GM23338 (cell line): ENCODE results near the gene ZDHHC18. TPM values are rescaled to one million over a fixed set of nuclear protein-coding genes. Genes with fewer than 3 reads are reported as not detected.

Experiments used
- EZH2 ChIP-seq: fragments of 200-600 bp; sonication (generic); IDR thresholded peaks from one replicate; pipeline ENCODE4 v1.8.0; 2017; ENCODE audit warnings: antibody characterized with exemption, mild to moderate bottlenecking, low read depth; ENCODE audit not compliant: unreplicated experiment
- EZH2phosphoT487 ChIP-seq: fragments of 200-600 bp; sonication (generic); IDR thresholded peaks from one replicate; pipeline ENCODE4 v1.8.1; 2018; ENCODE audit warnings: antibody characterized with exemption; ENCODE audit not compliant: unreplicated experiment
- JUNB ChIP-seq: IDR thresholded peaks from one replicate; pipeline ENCODE4 v1.6.1; 2016; ENCODE audit warnings: antibody characterized with exemption; ENCODE audit not compliant: unreplicated experiment
- STAT1 ChIP-seq: IDR thresholded peaks from one replicate; pipeline ENCODE4 v1.6.1; 2016; ENCODE audit warnings: antibody characterized with exemption; ENCODE audit not compliant: unreplicated experiment
- ZNF114 ChIP-seq: fragments of 250-450 bp; sonication (Bioruptor Pico); IDR thresholded peaks from 2 replicates; pipeline ENCODE4 v1.5.0; 2020; ENCODE audit warnings: mild to moderate bottlenecking, moderate library complexity
- polyA plus RNA-seq: library from polyadenylated mRNA; unstranded; fragments of >200 nt; fragmentation: Nextera tagmentation; extraction: Ambion mirVana; gene quantifications from 2 replicates; pipeline ENCODE4 v1.2.1, GENCODE V29; 2016
- total RNA-seq: library from RNA; depleted of rRNA; stranded (reverse); fragments of >200 nt; shearing (Covaris generic); gene quantifications from 2 replicates; pipeline ENCODE4 v1.2.3, GENCODE V29; 2014
- TF ChIP-seq, protein P1 (sequence below): fragments of 250-450 bp; sonication (Bioruptor Pico); IDR thresholded peaks from 2 replicates; pipeline ENCODE4 v1.5.0; 2020; ENCODE audit warnings: mild to moderate bottlenecking, moderate library complexity
- TF ChIP-seq, protein P2 (sequence below): IDR thresholded peaks from 2 replicates; pipeline ENCODE4 v1.6.1; 2016; ENCODE audit warnings: antibody characterized with exemption
- TF ChIP-seq, protein P3 (sequence below): IDR thresholded peaks from one replicate; pipeline ENCODE4 v1.6.1; 2018; ENCODE audit warnings: antibody characterized with exemption; ENCODE audit not compliant: unreplicated experiment

The ZDHHC18 gene
- total and polyA plus RNA-seq, 2 experiments from 2014 or later: 6.3 to 26.8 TPM

- TF ChIP-seq, protein P1, sequence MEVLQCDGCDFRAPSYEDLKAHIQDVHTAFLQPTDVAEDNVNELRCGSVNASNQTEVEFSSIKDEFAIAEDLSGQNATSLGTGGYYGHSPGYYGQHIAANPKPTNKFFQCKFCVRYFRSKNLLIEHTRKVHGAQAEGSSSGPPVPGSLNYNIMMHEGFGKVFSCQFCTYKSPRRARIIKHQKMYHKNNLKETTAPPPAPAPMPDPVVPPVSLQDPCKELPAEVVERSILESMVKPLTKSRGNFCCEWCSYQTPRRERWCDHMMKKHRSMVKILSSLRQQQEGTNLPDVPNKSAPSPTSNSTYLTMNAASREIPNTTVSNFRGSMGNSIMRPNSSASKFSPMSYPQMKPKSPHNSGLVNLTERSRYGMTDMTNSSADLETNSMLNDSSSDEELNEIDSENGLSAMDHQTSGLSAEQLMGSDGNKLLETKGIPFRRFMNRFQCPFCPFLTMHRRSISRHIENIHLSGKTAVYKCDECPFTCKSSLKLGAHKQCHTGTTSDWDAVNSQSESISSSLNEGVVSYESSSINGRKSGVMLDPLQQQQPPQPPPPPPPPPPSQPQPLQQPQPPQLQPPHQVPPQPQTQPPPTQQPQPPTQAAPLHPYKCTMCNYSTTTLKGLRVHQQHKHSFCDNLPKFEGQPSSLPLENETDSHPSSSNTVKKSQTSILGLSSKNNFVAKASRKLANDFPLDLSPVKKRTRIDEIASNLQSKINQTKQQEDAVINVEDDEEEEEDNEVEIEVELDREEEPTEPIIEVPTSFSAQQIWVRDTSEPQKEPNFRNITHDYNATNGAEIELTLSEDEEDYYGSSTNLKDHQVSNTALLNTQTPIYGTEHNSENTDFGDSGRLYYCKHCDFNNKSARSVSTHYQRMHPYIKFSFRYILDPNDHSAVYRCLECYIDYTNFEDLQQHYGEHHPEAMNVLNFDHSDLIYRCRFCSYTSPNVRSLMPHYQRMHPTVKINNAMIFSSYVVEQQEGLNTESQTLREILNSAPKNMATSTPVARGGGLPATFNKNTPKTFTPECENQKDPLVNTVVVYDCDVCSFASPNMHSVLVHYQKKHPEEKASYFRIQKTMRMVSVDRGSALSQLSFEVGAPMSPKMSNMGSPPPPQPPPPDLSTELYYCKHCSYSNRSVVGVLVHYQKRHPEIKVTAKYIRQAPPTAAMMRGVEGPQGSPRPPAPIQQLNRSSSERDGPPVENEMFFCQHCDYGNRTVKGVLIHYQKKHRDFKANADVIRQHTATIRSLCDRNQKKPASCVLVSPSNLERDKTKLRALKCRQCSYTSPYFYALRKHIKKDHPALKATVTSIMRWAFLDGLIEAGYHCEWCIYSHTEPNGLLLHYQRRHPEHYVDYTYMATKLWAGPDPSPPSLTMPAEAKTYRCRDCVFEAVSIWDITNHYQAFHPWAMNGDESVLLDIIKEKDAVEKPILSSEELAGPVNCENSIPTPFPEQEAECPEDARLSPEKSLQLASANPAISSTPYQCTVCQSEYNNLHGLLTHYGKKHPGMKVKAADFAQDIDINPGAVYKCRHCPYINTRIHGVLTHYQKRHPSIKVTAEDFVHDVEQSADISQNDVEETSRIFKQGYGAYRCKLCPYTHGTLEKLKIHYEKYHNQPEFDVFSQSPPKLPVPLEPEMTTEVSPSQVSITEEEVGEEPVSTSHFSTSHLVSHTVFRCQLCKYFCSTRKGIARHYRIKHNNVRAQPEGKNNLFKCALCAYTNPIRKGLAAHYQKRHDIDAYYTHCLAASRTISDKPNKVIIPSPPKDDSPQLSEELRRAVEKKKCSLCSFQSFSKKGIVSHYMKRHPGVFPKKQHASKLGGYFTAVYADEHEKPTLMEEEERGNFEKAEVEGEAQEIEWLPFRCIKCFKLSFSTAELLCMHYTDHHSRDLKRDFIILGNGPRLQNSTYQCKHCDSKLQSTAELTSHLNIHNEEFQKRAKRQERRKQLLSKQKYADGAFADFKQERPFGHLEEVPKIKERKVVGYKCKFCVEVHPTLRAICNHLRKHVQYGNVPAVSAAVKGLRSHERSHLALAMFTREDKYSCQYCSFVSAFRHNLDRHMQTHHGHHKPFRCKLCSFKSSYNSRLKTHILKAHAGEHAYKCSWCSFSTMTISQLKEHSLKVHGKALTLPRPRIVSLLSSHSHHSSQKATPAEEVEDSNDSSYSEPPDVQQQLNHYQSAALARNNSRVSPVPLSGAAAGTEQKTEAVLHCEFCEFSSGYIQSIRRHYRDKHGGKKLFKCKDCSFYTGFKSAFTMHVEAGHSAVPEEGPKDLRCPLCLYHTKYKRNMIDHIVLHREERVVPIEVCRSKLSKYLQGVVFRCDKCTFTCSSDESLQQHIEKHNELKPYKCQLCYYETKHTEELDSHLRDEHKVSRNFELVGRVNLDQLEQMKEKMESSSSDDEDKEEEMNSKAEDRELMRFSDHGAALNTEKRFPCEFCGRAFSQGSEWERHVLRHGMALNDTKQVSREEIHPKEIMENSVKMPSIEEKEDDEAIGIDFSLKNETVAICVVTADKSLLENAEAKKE: no peak
- TF ChIP-seq STAT1: no peak
- no peak for TF ChIP-seq JUNB
- no peak for TF ChIP-seq ZNF114 (CRISPR knock-in tag)
- TF ChIP-seq, protein P2, sequence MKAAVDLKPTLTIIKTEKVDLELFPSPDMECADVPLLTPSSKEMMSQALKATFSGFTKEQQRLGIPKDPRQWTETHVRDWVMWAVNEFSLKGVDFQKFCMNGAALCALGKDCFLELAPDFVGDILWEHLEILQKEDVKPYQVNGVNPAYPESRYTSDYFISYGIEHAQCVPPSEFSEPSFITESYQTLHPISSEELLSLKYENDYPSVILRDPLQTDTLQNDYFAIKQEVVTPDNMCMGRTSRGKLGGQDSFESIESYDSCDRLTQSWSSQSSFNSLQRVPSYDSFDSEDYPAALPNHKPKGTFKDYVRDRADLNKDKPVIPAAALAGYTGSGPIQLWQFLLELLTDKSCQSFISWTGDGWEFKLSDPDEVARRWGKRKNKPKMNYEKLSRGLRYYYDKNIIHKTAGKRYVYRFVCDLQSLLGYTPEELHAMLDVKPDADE: no peak
- TF ChIP-seq, protein P3, sequence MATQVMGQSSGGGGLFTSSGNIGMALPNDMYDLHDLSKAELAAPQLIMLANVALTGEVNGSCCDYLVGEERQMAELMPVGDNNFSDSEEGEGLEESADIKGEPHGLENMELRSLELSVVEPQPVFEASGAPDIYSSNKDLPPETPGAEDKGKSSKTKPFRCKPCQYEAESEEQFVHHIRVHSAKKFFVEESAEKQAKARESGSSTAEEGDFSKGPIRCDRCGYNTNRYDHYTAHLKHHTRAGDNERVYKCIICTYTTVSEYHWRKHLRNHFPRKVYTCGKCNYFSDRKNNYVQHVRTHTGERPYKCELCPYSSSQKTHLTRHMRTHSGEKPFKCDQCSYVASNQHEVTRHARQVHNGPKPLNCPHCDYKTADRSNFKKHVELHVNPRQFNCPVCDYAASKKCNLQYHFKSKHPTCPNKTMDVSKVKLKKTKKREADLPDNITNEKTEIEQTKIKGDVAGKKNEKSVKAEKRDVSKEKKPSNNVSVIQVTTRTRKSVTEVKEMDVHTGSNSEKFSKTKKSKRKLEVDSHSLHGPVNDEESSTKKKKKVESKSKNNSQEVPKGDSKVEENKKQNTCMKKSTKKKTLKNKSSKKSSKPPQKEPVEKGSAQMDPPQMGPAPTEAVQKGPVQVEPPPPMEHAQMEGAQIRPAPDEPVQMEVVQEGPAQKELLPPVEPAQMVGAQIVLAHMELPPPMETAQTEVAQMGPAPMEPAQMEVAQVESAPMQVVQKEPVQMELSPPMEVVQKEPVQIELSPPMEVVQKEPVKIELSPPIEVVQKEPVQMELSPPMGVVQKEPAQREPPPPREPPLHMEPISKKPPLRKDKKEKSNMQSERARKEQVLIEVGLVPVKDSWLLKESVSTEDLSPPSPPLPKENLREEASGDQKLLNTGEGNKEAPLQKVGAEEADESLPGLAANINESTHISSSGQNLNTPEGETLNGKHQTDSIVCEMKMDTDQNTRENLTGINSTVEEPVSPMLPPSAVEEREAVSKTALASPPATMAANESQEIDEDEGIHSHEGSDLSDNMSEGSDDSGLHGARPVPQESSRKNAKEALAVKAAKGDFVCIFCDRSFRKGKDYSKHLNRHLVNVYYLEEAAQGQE: no peak
- no peak for TF ChIP-seq EZH2
- no peak for TF ChIP-seq EZH2phosphoT487
Observed at GRCh38 chr1:26789612-26789865, 36.9 kb upstream of the ZDHHC18 start (continued).
